ENCODE results near the gene DUSP2. TPM values are rescaled to one million over a fixed set of nuclear protein-coding genes. Genes with fewer than 3 reads are reported as not detected.

DUSP2 gene
- total and polyA plus RNA-seq, 10 of the 15 experiments (the other 5 are each of a cell fraction or from before 2014, with no cell fraction given), result 9.7 to 212 (median 57.2) TPM

- TF ChIP-seq, protein P1, sequence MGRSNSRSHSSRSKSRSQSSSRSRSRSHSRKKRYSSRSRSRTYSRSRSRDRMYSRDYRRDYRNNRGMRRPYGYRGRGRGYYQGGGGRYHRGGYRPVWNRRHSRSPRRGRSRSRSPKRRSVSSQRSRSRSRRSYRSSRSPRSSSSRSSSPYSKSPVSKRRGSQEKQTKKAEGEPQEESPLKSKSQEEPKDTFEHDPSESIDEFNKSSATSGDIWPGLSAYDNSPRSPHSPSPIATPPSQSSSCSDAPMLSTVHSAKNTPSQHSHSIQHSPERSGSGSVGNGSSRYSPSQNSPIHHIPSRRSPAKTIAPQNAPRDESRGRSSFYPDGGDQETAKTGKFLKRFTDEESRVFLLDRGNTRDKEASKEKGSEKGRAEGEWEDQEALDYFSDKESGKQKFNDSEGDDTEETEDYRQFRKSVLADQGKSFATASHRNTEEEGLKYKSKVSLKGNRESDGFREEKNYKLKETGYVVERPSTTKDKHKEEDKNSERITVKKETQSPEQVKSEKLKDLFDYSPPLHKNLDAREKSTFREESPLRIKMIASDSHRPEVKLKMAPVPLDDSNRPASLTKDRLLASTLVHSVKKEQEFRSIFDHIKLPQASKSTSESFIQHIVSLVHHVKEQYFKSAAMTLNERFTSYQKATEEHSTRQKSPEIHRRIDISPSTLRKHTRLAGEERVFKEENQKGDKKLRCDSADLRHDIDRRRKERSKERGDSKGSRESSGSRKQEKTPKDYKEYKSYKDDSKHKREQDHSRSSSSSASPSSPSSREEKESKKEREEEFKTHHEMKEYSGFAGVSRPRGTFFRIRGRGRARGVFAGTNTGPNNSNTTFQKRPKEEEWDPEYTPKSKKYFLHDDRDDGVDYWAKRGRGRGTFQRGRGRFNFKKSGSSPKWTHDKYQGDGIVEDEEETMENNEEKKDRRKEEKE (IDR thresholded peaks at IDR 0.05), result no peak
- no peak for TF ChIP-seq RAD21 (IDR thresholded peaks at IDR 0.05; ENCODE audit: insufficient read depth, low read depth, low read length)
- TF ChIP-seq LARP7 (IDR thresholded peaks at IDR 0.05), result no peak
- TF ChIP-seq EED (IDR thresholded peaks at IDR 0.05; ENCODE audit: low read depth), result 0 out of 2 replicates have a peak, but pooled peaks have one; percentile 26
- TF ChIP-seq EP300 (IDR thresholded peaks at IDR 0.05; ENCODE audit: borderline replicate concordance in 1 of 2, control insufficient read depth in 1 of 2, low read depth in 2 of 2, low read length in 2 of 2), result peak in 1 of 2 experiments; percentile 49; a peak in 1 of 4 replicates
- TF ChIP-seq BACH1 (IDR thresholded peaks at IDR 0.05; ENCODE audit: borderline replicate concordance), result no peak
- no peak for TF ChIP-seq ZNF24 (IDR thresholded peaks at IDR 0.05)
- no peak for TF ChIP-seq SUPT20H (IDR thresholded peaks at IDR 0.05; ENCODE audit: borderline replicate concordance, control insufficient read depth, low read depth, low read length)
- no peak for TF ChIP-seq SMAD1 (IDR thresholded peaks at IDR 0.05; ENCODE audit: low read depth, partially characterized antibody)
- TF ChIP-seq CREB1 (IDR thresholded peaks at IDR 0.05; ENCODE audit: low read depth), result no peak
- TF ChIP-seq DPF2 (IDR thresholded peaks at IDR 0.05), result peak; percentile 37; the same call in 1 of the 2 replicates
- TF ChIP-seq POU2F2 (IDR thresholded peaks at IDR 0.05; ENCODE audit: borderline replicate concordance, low read depth, low read length), result no peak
- peak; percentile 77; the same call in 1 of the 2 replicates for TF ChIP-seq ZNF592 (IDR thresholded peaks at IDR 0.05)
- TF ChIP-seq ZBTB4 (CRISPR knock-in tag; IDR thresholded peaks at IDR 0.05), result no peak
- no peak for TF ChIP-seq ZNF622 (IDR thresholded peaks at IDR 0.05)
- 0 out of 2 replicates have a peak, but pooled peaks have one; percentile 18 for TF ChIP-seq ZNF217 (IDR thresholded peaks at IDR 0.05)
- TF ChIP-seq ASH2L (IDR thresholded peaks at IDR 0.05; ENCODE audit: borderline replicate concordance, low read depth), result no peak
- TF ChIP-seq RAD51 (IDR thresholded peaks at IDR 0.05), result peak; percentile 69
- no peak for TF ChIP-seq RBBP5 (conservative IDR thresholded peaks at IDR 0.05)
- no peak for TF ChIP-seq SP1 (IDR thresholded peaks at IDR 0.05; ENCODE audit: low read depth, low read length)
Measured at GRCh38 chr2:96156011-96156820, 11.0 kb upstream of the DUSP2 start (continued).

Data from GM12878 (cell line).